ENCODE results near the gene ATCAY. TPM values are rescaled to one million over a fixed set of nuclear protein-coding genes. Genes with fewer than 3 reads are reported as not detected.
"Not testable (repeated sequence)": the region's sequence is repeated elsewhere in the genome, so short reads cannot be mapped to it uniquely, and the experiment has no call there.

ATCAY gene
- total RNA-seq, 2 experiments from 2014 or later: not detected

GRCh38 chr19:3932931-3933810, 52.7 kb downstream of the ATCAY start, which contains the start of gene NMRK2:
TSS of gene NMRK2 (plus strand) at chr19:3933069. CDS start at chr19:3933672, 603 bp downstream.
- Histone ChIP-seq H3K4me1 (ENCODE audit: insufficient read depth, low read length, poor library complexity, severe bottlenecking) (no peaks in the 10 kb centered on the region), H3K36me3 (ENCODE audit: insufficient read depth, low read length) (no peaks in the 10 kb centered on the region), H3K79me2 (ENCODE audit: insufficient read depth, low read depth, low read length) (no peaks in the 10 kb centered on the region), H3K9me2 (ENCODE audit: insufficient read depth, low read length) (no peaks in the 10 kb centered on the region), H4K20me1 (ENCODE audit: insufficient read depth, low read length) (no peaks in the 10 kb centered on the region), H3K27ac (ENCODE audit: low read depth, low read length, poor library complexity, severe bottlenecking) (no peak within 1 kb of the TSS), H3K4me2 (ENCODE audit: low read length) (no peak within 1 kb of the TSS), H3K9me3 (ENCODE audit: low read length) (no peaks in the 10 kb centered on the region), H2AFZ (ENCODE audit: low read length) (no peak within 1 kb of the TSS), H3K4me3 (ENCODE audit: low read depth, low read length, poor library complexity, severe bottlenecking) (no peak within 1 kb of the TSS)
- ChIA-PET CTCF (ENCODE audit: unreplicated experiment) (no interaction called here), POLR2A (no interaction called here)
- TF ChIP-seq EZH2phosphoT487 (IDR thresholded peaks at IDR 0.05; ENCODE audit: borderline replicate concordance, low read depth, low read length): no peak
- TF ChIP-seq CTCF (conservative IDR thresholded peaks at IDR 0.05; ENCODE audit: low read length): no peak
- intact Hi-C loops (cut with micrococcal nuclease; ENCODE audit: unreplicated experiment): no loop called here
- no TSS peak for BruUV-seq (replicated peaks)
- DNase-seq (ENCODE audit: low spot score): no peak

- H3K4me2 ChIP-seq (ENCODE audit: low read length): no peak overlapping the region
- ChIA-PET POLR2A (no interaction called here), CTCF (ENCODE audit: unreplicated experiment) (no interaction called here)
- H3K9me2 ChIP-seq (ENCODE audit: insufficient read depth, low read length): no peaks in the 10 kb centered on the region
- H2AFZ ChIP-seq (ENCODE audit: low read length): no peak overlapping the region
- H3K9me3 ChIP-seq (ENCODE audit: low read length): no peaks in the 10 kb centered on the region
- no peaks in the 10 kb centered on the region for H3K4me1 ChIP-seq (ENCODE audit: insufficient read depth, low read length, poor library complexity, severe bottlenecking)
- H3K79me2 ChIP-seq (ENCODE audit: insufficient read depth, low read depth, low read length): no peaks in the 10 kb centered on the region
- BruUV-seq (replicated peaks): no TSS peak
- H3K27ac ChIP-seq (ENCODE audit: low read depth, low read length, poor library complexity, severe bottlenecking): no peak overlapping the region
- TF ChIP-seq EZH2phosphoT487 (IDR thresholded peaks at IDR 0.05; ENCODE audit: borderline replicate concordance, low read depth, low read length) (no peak), CTCF (conservative IDR thresholded peaks at IDR 0.05; ENCODE audit: low read length) (no peak)
- intact Hi-C loops (cut with micrococcal nuclease; ENCODE audit: unreplicated experiment): no loop called here
- no peaks in the 10 kb centered on the region for H3K36me3 ChIP-seq (ENCODE audit: insufficient read depth, low read length)
- no peak for DNase-seq (ENCODE audit: low spot score)
- H3K4me3 ChIP-seq (ENCODE audit: low read depth, low read length, poor library complexity, severe bottlenecking): no peak overlapping the region
- no peaks in the 10 kb centered on the region; the same call in 1 of the 2 replicates for H4K20me1 ChIP-seq (ENCODE audit: insufficient read depth, low read length)
These were observed 56.3 kb downstream of the ATCAY start for GRCh38 chr19:3936506-3937442.

GRCh38 chr19:3938300-3938950, 57.9 kb downstream of the ATCAY start:
- H3K9me3 ChIP-seq (ENCODE audit: low read length); intact Hi-C loops (cut with micrococcal nuclease; ENCODE audit: unreplicated experiment); H3K4me1 ChIP-seq (ENCODE audit: insufficient read depth, low read length, poor library complexity, severe bottlenecking); BruUV-seq (replicated peaks); CTCF ChIA-PET (ENCODE audit: unreplicated experiment); H3K79me2 ChIP-seq (ENCODE audit: insufficient read depth, low read depth, low read length); H3K4me3 ChIP-seq (ENCODE audit: low read depth, low read length, poor library complexity, severe bottlenecking); DNase-seq (ENCODE audit: low spot score); H3K27ac ChIP-seq (ENCODE audit: low read depth, low read length, poor library complexity, severe bottlenecking); H3K9me2 ChIP-seq (ENCODE audit: insufficient read depth, low read length); H3K36me3 ChIP-seq (ENCODE audit: insufficient read depth, low read length); H2AFZ ChIP-seq (ENCODE audit: low read length); H4K20me1 ChIP-seq (ENCODE audit: insufficient read depth, low read length); H3K4me2 ChIP-seq (ENCODE audit: low read length); POLR2A ChIA-PET: not testable (repeated sequence)

All from OCI-LY7 (cell line).